Activated CD4-positive, alpha-beta T cell treated with anti-CD3 and anti-CD28 coated beads, Interleukin-2, amount 50 U/mL, for 16 hours (primary cell): ENCODE data around the gene ASPN.
"Not testable (repeated sequence)": the region's sequence is repeated elsewhere in the genome, so short reads cannot be mapped to it uniquely, and the experiment has no call there.

Source experiments
- DNase-seq: peaks from one replicate; pipeline ENCODE4 v3.0.0-alpha.2; 2020

ASPN gene

GRCh38 chr9:92467041-92467440 lies 15.3 kb downstream of the ASPN start:
- no peak for DNase-seq

GRCh38 chr9:92463984-92464383 lies 18.3 kb downstream of the ASPN start:
- DNase-seq: no peak

GRCh38 chr9:92463387-92463786 lies 18.9 kb downstream of the ASPN start:
- no peak for DNase-seq

- no peak for DNase-seq
These were observed 24.7 kb downstream of the ASPN start for GRCh38 chr9:92457576-92457975.

GRCh38 chr9:92455217-92455616 lies 27.1 kb downstream of the ASPN start:
- DNase-seq: peak; percentile 8

- no peak for DNase-seq
These were observed 35.8 kb downstream of the ASPN start for GRCh38 chr9:92446536-92446935.

- DNase-seq: no peak
These were observed 37.5 kb downstream of the ASPN start for GRCh38 chr9:92444841-92445240.

GRCh38 chr9:92440751-92441046 lies 41.6 kb downstream of the ASPN start:
- peak; percentile 64 for DNase-seq

GRCh38 chr9:92439921-92440750 lies 42.2 kb downstream of the ASPN start:
- no peak for DNase-seq

GRCh38 chr9:92438900-92439526 lies 43.3 kb downstream of the ASPN start:
- DNase-seq: no peak

GRCh38 chr9:92435263-92435662 lies 47.0 kb downstream of the ASPN start:
- no peak for DNase-seq

- DNase-seq: peak; percentile 13
These were observed 49.2 kb downstream of the ASPN start for GRCh38 chr9:92432972-92433548.

GRCh38 chr9:92432350-92432749 lies 50.0 kb downstream of the ASPN start:
- no peak for DNase-seq

GRCh38 chr9:92429836-92430235 lies 52.5 kb downstream of the ASPN start:
- no peak for DNase-seq

GRCh38 chr9:92426501-92427145 lies 55.7 kb downstream of the ASPN start:
- no peak for DNase-seq

GRCh38 chr9:92425474-92425873 lies 56.8 kb downstream of the ASPN start:
- DNase-seq: no peak

- no peak for DNase-seq
These were observed 58.0 kb downstream of the ASPN start, which contains the start of gene OMD for GRCh38 chr9:92424340-92424739. Gene OMD, minus strand, starts transcription at chr9:92424471. Its CDS starts 6,913 bp downstream, at chr9:92417558.

GRCh38 chr9:92423612-92424011 lies 58.7 kb downstream of the ASPN start:
- no peak for DNase-seq

- no peak for DNase-seq
These were observed 59.5 kb downstream of the ASPN start for GRCh38 chr9:92422611-92423338.

- no peak for DNase-seq
These were observed 67.7 kb downstream of the ASPN start for GRCh38 chr9:92414566-92414965.

GRCh38 chr9:92411157-92411556 lies 71.1 kb downstream of the ASPN start:
- DNase-seq: not testable (repeated sequence)

- DNase-seq: no peak
These were observed 73.4 kb downstream of the ASPN start for GRCh38 chr9:92408747-92409478.
